Activated CD8-positive, alpha-beta memory T cell treated with anti-CD3 and anti-CD28 coated beads for 36 hours (primary cell): ENCODE results near the gene CDH13. TPM values are rescaled to one million over a fixed set of nuclear protein-coding genes. Genes with fewer than 3 reads are reported as not detected.

ENCODE experiments used
- CTCF ChIA-PET: fragments of 350-600 bp; sonication (Branson Sonifier 250); formaldehyde crosslinking; loops from one replicate; lab custom pipeline; 2021; ENCODE audit warnings: antibody characterized with exemption; lab: Charles Lee
- POLR2A ChIA-PET: fragments of 350-600 bp; sonication (Branson Sonifier 250); formaldehyde crosslinking; loops from one replicate; lab custom pipeline; 2021; ENCODE audit warnings: antibody characterized with exemption; lab: Charles Lee
- total RNA-seq, 2 experiments: library from RNA; stranded (reverse); gene quantifications; one replicate each; pipeline ENCODE4 v1.2.3, GENCODE V29; 2021

CDH13 gene
- not detected for total RNA-seq

DNA sequence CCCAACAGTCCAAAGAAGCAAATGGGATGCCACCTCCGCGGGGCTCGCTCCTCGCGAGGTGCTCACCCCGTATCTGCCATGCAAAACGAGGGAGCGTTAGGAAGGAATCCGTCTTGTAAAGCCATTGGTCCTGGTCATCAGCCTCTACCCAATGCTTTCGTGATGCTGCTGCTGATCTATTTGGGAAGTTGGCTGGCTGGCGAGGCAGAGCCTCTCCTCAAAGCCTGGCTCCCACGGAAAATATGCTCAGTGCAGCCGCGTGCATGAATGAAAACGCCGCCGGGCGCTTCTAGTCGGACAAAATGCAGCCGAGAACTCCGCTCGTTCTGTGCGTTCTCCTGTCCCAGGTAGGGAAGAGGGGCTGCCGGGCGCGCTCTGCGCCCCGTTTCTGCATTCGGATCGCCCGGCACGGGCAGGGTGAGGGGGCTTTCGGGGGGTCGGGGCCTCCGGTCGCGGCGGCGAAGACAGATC lies at the start of gene CDH13:
Gene CDH13, plus strand, starts transcription at position 179 of the 471 bp plus-strand sequence.
- POLR2A ChIA-PET, result no interaction called here
- CTCF ChIA-PET, result no interaction called here

DNA sequence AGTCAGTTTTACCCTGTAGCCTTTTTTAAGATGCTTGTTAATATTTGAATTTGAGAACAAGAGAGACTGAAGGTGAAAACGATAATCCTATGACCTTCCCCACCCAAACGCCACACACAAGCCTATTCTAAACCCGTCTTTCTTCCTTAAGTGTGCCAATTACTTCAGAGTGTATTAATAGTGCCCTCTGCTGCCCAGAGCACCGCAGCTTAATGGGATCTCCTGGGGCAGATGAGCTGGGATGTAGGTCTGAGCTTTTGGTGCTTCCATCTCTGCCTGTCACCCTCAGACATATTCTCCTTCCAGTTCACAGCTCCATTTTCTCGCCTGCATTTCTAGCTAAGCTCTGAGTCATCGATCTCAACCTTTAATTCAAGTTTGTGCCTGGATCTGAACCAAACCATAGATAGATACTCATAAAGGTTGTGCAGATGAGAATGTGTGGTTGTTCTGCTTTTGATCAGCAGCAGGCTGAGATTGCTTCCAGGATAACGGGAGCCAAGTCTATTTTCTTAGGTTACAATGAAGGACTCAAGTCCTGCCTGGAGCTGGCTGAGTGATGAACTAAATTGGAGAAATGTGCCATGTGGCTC lies 46.4 kb upstream of the CDH13 start:
- ChIA-PET POLR2A (no interaction called here), CTCF (no interaction called here)

DNA sequence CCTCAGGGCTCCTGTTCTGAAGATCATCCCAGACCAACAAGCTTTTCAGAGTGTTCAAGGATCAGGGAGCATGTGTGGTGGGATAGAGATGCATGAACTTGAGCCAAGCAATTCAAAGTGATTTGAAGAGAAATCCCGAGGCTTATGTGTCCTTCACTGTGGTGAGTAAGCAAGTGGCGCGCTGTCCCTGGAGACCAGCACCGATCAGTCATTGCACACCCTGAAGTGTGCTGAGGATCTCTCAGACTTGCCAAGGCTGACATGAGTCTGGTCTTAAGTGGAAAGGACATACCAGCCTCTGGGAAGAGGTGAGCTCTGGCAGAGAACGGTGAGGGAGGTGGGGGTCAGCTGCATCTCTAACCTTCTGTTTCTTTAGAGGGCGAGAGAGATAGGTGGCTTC lies 43.8 kb upstream of the CDH13 start:
- CTCF ChIA-PET, result no interaction called here
- POLR2A ChIA-PET, result no interaction called here

DNA sequence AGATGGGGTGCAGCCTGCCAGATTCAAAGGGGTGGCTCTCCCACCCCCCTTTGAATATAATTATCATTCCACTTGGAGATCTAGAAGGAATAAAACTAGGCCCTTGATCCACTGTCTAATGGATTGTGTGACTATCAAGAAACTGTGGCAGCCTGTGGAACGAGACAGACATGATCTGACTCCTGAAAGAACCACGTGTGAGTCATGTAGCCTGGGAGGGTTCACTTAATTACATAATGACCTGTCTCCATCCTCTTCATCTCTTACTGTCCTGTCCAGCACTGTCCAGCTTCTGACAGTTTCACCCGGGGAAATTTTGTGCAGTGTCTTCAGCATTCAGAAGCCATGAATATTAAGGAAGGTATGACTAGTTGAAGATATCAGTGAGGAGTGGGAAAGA lies 43.3 kb upstream of the CDH13 start:
- ChIA-PET CTCF (no interaction called here), POLR2A (no interaction called here)

DNA sequence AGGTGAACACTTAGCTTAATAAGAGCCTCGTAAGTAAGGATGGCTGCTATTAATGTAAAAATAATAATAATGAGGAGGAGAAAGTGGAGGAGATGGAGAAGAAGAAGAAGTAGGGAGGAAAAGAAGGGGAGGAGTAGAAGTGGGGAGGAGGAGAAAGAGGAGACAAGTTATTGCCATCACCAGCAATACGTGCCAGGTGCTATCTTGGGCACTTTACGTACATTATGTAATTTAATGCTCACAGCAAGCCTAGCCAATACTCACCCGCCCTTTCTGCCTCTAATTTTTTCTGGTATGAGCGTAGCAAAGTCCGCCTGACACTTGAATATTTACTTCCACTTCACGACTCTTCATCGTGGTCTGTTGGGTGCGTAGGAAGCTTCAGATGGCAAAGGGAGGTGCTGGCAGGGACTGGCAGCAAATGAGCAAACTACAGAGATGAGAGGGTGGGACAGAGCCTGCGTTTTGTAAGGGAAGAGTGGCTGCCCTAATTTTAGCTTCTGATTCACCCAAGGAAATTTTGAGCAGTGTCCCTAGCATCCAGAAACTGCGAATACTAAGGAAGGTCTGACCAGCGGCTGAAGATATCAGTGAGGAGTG lies 42.1 kb upstream of the CDH13 start:
- ChIA-PET POLR2A (interaction anchor here (0.7 kb wide), 1 partner anchor 88 kb away, joined by 4 read pairs; no protein-coding TSS in a partner anchor), CTCF (no interaction called here)

DNA sequence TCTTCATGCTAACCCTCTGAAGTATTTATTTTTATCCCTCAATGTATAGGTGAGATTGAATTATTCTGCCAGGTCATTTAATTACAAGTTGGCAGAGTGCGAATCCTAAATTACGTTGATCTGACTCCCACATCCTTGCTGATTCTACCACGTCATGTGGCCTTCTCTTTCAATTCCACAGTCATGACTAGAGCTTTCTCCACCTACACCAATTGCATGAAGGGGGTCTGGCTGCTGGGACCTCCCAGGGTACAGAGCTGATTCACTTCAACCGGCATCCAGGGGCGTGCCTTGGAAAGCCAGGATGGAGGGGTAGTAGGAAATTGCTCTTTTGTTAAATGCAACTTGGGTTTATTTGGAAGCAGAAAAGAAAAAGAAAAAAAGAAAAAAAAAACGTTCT lies 41.1 kb upstream of the CDH13 start:
- ChIA-PET CTCF (no interaction called here), POLR2A (no interaction called here)

DNA sequence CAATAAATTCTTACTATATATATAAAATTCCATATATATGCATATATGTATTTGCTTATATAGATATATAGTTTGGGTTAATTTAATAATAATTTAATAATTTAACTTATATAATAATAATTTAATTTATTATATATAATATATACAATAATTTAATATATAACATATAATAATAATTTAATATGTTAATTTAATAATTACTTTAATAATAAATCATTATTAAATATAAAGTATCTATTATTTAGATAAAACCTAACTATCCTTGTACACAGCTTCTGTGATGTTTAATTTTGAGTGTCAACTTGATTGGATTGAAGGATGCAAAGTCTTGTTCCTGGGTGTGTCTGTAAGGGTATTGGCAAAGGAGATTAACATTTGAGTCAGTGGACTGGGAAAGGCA lies 40.6 kb upstream of the CDH13 start:
- ChIA-PET CTCF (no interaction called here), POLR2A (no interaction called here)

DNA sequence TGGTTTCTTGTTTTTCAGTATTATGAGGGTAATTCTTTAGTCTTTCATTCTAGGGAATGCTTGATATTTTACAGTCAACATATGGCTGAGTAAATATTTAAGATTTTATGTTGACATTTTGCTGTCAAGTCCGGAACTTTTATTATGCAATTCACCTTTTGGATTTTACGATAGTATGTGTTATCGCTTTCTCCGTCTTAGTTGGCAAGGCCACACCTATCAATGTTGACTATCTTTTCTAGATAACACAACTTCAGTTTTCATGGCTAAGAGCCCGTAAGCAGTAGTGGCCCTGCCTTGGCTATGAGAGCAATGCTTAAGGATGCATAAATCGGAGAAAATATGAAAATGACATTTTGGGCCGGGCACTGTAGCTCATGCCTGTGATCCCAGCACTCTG lies 39.5 kb upstream of the CDH13 start:
- CTCF ChIA-PET, result interaction anchor here (0.6 kb wide), 1 partner anchor 769 kb away, joined by 3 read pairs; no protein-coding TSS in a partner anchor
- POLR2A ChIA-PET, result no interaction called here

DNA sequence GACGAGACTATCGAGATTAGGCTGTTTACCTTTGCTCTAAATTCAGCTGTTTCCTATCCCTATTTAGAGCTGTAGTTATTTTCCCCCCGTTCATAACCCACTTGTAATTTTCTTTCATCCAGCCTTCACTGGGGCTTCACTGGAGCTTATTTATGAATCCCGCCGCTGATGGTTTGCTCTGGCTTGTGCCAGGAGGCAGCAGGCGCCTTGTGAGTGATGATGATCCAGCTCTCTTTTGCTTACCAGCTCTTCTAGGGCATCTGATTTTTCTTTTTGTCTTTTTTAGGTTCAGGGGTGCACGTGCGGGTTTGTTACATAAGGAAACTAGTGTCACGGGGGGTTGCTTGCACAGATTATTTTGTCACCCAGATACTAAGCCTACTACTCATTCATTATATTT lies 37.4 kb upstream of the CDH13 start:
- ChIA-PET POLR2A (no interaction called here), CTCF (no interaction called here)

DNA sequence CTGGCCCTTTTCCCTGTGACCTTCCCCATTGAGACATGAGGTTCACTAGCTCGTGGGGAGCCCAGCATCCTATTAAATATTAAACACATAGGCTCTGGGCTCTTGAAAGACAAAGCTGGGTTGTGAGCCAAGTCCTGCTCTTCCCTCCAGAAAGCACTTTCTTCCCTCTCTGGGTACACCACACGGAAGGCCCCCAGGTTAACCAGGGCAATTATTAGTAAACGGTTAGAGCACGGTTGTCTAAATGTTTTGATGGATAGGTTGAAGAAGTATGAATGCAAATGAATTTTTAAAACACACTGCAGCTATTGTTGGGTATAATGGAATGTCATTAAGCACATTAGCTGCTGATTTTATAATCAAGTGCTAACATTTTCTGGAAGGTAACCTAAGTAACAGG lies 32.7 kb upstream of the CDH13 start:
- CTCF ChIA-PET, result no interaction called here
- POLR2A ChIA-PET, result no interaction called here

DNA sequence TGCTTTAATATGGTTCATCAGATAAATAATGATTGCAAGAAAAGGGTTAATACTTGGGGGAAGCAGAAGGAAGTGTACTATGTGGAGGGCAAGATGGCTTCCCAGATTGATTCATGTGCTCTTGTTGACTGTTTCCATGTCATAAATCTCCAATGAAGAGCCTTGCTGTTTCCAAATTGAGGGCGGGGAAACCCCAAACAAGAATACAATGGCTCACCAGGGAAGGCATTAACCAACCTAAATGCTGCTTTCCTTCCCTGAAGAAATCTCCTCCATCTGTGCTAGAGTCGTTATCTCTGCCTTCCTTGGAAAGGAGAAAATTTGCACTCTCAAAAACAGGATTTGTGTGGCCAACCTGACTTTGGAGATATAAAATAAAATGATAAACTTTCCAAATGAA lies 28.0 kb upstream of the CDH13 start:
- ChIA-PET POLR2A (no interaction called here), CTCF (no interaction called here)

DNA sequence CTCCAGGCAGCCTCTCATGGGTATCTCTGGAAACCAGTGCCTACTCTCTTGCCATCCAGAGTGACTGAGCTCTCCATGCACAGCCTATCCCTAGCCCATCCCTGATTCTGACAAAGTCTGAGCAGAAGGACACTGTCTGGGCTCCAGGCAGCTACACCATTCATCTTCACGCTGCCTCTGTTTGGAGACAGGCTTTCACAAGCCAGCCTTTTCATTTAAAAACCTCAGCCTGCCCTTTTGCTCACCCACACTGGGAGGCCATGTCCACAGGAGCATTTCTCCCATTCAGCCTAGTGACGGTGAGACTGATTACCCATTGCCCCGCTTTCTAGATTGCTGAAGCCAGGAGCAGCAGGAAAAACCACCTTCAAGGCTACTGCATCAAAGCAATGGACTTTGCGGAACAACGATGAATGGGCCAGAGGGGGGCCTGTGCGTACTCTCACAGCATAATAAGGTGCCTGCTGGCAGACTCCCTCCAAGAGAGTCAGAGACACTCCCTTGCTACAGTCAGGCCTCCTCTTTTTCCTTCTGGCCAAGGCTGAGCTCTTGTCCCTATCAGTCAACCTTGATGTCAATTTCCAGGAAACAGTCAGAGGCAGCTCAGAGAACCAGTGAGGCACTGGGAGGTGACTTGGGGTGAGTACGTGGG lies 24.7 kb upstream of the CDH13 start:
- ChIA-PET CTCF (interaction anchor here (0.6 kb wide), 1 partner anchor 343 kb away, joined by 3 read pairs; no protein-coding TSS in a partner anchor), POLR2A (no interaction called here)

DNA sequence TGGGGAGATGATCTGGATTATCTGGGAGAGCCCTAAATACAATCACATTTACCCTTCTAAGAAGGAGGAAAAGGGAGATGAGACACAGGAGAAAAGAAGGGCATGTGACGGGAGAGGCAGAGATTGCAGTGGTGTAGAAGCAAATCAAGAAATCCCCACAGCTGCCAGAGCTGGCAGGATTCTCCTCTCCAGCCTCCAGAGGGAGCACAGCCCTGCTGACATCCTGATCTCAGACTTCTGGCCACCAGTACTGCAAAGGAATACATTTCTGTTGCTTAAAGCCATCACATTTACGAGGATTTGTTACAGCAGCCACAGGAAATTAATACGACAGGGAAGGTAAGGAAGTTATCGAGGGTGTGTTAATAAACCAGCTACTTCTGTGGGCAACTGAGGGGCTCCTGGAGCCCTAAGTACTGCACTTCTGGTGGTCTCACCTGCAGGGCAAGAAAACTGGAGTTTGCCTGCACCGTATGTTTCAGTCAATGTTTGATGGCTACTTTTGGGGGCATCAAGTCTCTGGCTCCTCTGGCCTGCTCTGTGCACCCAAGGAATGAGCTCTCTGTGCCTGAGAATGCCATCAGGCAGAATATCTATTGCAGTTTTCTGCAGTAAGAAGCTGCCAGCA lies 22.9 kb upstream of the CDH13 start:
- ChIA-PET POLR2A (no interaction called here), CTCF (no interaction called here)

DNA sequence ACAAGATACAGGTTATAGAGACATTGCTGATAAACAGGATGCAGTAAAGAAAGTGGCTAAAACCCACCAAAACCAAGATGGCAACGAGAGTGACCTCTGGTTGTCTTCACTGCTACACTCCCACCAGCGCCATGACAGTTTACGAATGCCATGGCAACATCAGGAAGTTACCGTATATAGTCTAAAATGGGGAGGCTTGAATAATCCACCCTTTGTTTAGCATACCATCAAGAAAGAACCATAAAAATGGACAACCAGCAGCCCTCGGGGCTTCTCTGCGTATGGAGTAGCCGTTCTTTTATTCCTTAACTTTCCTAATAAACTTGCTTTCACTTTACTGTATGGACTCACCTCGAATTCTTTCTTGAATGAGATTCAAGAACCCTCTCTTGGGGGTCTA lies 21.7 kb upstream of the CDH13 start:
- CTCF ChIA-PET, result no interaction called here
- POLR2A ChIA-PET, result no interaction called here

DNA sequence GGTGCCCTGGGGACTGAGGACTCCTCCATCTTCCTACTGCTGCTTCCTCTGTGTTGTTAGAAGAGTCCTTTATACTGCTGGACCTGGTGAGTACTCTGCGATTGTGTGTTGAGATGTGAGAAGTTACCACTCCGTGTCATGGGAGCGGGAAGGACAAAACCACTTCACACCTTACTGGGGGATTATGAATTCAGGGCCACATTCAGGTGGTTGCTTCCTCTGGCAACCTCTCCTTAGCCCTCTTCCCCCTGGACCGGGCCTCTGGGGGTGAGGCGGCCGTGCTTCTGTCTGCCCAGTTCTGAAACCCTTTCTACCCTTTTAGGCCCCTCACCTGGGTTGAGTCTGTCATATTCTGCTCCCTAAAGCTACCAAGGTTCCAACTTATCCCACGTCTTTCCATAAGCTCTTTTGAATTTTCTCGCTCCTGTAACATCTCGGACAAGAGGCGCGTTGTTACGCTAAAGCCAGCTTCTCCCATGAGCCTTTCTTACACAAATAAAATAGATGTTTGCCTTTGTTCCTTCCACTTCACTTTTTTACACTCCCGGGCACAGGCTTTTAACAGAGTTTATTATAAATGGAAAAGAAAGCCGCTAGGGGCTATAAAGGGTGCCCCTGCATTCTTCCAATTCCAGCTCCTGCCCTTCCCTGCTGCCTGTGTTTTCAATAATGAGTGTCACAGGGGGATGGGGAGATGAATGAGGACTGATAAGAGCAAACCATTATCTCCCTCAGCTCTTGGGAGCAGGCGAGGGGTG lies 20.7 kb upstream of the CDH13 start:
- ChIA-PET POLR2A (no interaction called here), CTCF (no interaction called here)

DNA sequence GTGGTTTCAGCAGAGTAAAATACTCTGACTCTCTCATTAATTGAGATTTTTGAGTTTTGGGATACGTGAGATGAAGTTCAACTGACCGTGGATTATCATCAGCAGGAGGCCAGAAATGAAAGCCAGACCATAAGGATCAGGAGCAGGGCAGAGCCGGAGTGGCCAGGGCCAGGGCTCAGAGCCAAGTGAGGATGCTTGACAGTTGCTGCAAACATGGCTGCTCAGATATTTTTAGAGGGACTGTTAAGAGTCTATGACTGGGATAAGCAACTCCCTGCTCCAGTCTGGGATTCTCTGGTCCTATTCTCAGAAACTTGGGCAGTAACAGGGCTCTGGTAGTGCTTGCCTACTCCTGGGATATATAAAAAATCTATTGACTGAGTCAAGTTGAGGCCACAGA lies 17.6 kb upstream of the CDH13 start:
- CTCF ChIA-PET, result no interaction called here
- POLR2A ChIA-PET, result no interaction called here

DNA sequence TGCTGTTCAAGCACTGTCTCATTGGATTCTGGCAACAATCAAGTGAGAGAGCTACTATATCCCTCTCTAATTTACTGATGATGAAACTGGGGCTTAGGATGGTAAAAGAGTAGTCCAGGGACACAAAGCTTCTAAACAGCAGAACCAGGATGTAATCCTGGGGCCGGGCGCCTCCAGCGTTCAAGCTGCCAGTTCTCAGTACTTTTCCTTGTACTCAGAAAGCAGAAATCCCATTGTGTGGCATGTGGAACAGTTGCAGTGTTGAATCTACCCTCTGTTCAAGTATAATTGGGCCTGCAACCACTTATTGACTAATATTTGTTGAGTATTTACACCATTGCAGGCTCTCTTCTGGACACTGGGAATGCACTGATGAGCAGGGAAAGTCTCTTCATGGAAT lies 14.5 kb upstream of the CDH13 start:
- POLR2A ChIA-PET, result no interaction called here
- CTCF ChIA-PET, result no interaction called here

DNA sequence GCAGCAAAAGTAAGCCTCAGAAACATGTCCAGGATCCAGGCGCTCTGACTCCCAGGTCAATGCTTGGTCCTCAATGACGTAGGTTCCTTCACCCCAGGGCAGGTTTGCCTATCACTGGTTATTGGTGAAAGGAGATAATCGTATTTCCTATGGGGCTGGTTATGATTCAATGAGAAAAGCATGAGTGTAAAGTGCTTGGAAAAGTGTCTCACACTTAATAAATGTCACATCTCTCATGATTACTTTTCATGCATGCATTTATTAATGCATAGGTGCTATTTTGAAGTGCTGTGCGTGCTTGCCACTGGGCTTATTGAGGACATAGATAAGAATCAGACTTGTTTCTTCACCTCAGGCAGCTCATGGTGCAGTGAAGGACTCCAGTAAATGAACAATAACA lies 10.4 kb upstream of the CDH13 start:
- ChIA-PET CTCF (no interaction called here), POLR2A (no interaction called here)

DNA sequence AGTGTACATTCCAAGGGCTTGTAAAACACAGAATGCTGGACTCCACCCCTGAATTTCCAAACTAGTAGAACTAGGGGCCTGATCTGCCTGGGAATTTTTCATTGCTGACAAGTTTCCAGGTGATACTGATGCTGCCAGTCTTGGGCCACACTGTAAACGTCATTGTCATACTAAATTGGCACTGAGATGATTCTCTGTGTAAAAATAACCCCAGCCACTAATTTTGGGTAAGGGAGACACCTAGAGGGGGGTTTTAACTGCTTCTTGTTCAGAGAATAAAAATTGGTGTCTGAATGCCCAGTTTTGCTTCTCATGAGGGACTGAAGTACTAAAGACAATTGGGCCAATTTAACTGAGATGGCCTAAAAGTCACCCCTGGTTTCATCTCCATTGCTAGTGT lies 5.0 kb upstream of the CDH13 start:
- ChIA-PET CTCF (no interaction called here), POLR2A (no interaction called here)

DNA sequence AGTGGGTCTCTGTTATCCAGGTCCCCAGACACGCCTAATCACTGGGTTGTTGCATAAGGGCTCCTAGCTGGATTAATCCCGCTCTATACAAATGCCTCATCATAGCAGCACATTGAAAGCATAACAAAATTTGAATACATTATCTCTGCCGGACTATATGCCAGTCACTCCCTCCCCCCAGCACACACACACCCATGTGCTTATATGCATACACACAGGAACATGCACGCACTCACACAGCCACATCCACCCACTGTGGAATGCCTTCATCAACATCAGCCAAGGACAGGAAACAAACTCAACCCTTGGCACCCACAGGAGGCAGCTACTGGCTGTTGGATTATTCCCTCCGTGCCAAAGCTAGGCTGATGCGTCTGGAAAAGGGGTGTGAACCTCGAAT lies 3.5 kb upstream of the CDH13 start:
- POLR2A ChIA-PET, result no interaction called here
- CTCF ChIA-PET, result no interaction called here
